HT-29 (cell line): ENCODE measurements around the gene FBXO22. TPM values are rescaled to one million over a fixed set of nuclear protein-coding genes. Genes with fewer than 3 reads are reported as not detected.
"Not testable (repeated sequence)": the region's sequence is repeated elsewhere in the genome, so short reads cannot be mapped to it uniquely, and the experiment has no call there.

Experiments used
- DNase-seq: peaks from one replicate; pipeline ENCODE4 v3.0.0-alpha.2; 2015; ENCODE audit warnings: low spot score
- total RNA-seq: library from RNA; depleted of rRNA; stranded (reverse); fragments of >200 nt; shearing (Covaris generic); gene quantifications from 2 replicates; pipeline ENCODE4 v1.2.3, GENCODE V29; 2014

FBXO22 gene
- total RNA-seq, 1 experiment from 2014 or later: 51.1 TPM

DNA sequence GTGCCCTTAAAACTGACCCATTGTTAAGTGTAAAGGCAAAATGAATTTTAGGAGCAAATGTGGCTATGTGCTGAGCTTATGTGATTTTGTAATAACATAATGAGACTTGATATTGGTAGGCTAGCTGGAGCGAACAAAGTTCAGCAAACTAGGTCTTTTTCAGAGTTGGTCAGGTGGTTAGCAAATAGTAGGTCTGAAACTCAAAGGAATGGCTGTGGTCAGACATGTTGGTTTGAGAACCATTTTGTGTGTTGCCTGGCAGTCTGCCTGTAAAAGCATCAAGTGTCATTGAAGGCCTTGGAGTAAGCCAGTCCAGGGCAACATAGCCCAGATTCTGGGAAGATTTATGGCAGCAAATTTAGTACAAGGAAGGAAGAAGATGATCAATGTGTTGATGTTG lies 16.4 kb downstream of the FBXO22 start:
- no peak for DNase-seq

DNA sequence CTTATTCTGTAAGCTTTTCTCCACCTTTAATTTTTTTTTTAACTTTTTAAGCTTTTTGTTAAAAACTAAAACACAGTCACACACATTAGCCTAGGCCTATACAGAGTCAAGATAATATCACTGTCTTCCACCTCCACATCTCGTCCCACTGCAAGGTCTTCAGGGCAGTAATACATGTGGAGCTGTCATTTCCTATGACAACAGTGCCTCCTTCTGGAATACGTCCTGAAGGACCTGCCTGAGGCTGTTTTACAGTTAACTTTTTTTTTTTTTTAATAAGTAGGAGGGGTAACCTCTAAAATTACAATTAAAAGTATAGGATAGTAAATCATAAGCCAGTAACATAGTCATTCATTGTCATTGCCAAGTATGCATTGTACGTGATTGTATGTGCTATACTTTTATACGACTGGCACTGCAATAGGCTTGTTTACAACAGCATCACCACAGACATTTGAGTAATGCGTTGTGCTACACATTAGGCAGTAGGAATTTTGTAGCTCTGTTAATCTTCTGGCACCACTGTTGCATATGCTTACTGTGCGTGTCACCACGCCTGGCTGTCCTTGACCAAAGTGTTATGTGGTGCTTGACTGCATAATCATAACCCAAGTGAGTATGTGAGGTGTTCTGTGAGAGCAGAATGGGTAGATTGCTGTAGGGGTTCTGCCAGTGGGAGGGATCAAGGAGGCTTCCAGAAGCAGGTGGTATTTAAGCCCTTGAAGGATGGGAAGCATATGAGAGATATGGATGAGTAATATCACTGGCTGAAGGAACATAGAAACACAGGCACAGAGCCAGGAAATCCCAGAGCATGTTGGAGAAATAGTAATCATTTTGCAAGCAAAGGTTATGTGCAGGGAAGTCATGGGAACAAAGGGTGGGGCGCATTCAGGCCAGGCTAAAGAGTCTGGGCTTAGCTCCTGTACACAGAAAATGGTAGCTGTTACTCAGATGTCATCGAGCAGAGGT lies 18.3 kb downstream of the FBXO22 start:
- peak; percentile 77 for DNase-seq

DNA sequence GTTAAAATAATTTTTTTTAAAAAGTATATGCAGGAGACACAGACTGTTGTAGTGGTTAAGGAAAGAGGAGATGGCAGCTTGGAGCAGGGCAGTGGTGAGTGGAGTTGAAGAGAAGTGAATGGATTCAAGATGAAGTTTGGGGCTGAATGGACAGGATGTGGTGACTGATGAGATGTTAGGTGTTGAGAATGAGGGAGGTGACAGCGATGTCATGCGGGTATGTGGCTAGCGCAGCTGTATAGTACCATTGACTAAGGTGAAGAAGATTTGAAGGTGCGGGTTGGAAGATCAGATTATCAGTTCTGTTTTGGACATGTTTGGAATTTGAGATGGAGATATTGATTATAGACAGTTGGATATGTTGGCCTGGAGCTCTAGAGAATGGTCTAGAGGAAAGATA lies 20.1 kb downstream of the FBXO22 start:
- no peak for DNase-seq

DNA sequence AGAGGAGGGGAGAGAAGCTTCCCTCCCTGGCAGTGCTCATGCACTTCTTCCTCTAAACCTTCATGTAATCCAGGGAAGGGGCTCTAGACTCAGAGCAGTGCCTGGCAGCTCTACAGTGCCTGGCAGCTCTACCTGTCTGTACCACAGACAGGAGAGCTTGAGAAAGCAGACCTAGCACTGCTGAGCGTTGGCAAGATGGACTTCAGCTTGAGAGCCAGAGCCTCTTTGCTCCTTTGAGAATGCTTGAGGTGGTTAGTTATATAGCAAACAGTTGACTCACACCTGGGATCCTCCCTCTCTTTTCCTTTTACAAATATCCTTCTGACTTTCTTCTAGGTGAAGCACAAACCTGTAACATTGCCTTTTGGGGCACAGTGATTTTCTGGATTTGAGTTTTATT lies 20.9 kb downstream of the FBXO22 start:
- no peak for DNase-seq

DNA sequence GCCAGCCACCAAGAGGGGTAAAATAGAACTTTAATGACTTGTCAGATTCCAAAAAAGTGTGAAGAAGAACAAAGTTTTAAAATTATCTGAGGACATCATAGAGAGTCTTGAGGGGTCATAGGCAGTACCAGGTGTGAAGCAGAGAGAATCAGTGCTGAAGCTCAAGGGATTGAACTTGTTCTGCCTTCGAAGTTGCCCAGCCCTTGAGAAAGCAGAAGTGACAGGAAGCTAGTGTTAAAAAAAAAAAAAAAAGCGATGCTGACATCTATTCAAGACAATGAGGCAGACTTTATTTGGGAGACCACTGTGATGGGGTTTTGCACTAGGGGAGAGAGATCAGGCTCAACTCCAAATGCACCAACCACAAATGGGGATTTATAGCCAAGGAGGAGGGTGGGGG lies 21.8 kb downstream of the FBXO22 start:
- no peak for DNase-seq

DNA sequence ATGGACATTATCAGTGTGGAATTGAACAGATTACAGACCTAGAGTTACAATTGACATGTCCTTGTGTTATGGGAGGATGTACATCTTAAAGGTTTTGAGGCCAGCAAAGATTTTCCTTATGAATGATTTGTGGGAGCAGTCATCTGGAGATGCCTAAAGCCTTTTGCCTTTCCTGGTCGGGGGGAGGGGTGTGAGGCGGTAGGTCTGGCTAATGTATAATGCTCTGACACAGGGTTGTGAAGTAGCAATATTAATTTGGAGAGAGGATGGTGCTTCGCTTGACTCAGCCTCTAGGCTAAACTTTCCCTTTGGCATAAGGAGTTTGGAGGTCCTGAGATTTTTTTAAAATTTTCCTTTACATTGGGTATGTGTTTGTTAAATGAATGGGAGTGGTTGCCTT lies 23.3 kb downstream of the FBXO22 start:
- no peak for DNase-seq

DNA sequence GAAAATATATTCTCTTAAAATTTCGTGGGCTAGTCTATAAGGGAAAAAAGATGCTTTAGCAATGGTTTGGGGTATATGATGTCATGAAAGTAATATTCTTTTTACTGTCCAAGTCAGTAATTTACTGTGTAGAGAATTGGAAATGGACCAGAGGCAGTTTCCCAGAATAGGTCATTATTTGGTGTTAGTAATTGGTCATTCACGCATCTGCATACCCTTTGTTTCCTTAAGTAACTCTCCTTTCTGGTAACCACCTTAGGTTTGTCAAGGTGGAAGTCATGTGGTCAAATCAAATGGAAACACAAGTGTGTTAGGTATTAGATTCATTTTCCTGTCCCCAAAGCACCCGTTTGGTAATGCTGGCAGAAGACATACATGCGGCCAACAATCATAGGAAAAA lies 23.9 kb downstream of the FBXO22 start:
- DNase-seq: no peak

DNA sequence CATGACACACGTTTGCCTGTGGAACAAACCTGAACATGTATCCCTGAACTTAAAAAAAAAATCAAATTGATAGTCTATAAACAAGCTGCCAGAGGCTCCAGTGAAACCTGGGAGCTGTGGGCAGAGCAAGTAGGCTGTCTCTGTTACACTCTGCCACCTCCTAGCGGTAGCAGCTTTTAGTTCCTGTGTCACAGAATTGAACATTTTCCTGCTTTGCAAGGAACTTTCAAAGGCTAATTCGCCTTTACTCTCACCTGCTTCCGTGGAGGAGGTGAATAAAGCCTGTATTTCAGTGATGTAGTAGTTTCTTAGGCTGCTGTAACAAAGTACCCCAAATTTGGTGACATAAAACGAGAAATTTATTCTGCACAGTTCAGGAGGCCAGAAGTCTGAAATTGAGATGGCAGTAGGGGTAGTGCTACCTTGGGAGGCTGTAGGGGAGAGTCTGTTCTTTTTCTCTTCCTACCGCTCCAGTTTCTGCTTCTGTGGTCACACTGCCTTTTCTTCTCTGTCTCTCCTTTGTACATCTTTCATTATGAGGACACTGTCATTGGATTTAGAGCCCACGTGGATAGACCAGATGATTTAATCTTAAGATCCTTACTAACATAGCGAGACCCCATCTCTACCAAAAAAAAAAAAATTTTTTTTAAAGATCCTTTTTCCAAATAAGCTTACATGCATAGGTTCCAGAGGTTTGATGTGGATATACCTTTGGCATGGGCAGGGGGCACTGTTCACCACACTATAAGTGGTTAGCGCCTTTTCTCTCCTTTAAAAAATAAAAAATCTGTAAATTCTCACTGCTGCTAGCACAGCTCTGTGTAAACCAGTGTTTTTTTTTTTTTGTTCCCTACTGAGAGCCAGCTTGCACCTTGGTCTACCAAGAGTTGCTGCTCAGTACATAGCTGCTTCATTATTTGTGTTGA lies 25.3 kb downstream of the FBXO22 start:
- DNase-seq: peak; percentile 84

DNA sequence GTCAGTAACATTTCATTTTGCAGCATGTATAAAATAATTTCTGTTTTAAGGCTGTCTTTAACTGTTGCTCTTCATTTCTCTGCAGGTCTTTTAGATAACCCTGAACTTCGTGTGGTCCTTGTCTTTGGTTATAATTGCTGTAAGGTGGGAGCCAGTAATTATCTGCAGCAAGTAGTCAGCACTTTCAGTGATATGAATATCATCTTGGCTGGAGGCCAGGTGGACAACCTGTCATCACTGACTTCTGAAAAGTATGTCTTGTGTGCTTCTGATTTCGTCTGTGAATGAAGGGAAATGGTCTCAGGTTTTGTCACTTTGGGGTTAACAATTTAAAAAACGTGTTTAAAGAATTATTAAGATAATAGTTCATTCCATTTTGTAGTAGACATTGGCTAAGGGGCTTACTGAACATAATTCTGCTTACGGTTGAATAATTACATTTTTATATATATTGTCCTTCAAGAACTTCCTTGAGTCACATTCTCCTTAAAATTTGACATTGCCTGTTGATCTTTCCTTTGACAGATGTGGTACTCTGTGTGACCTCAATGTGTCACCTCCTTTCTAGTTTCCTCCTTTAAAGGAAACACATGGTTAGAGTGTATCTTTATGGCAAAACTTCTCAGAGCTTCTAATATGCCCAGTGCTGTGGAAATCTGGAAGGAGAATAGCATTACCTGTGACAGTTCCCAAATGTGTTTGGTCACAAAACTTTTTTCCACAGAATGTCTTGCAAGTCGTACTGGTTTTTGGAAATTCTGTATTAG lies 26.3 kb downstream of the FBXO22 start:
- no peak for DNase-seq

DNA sequence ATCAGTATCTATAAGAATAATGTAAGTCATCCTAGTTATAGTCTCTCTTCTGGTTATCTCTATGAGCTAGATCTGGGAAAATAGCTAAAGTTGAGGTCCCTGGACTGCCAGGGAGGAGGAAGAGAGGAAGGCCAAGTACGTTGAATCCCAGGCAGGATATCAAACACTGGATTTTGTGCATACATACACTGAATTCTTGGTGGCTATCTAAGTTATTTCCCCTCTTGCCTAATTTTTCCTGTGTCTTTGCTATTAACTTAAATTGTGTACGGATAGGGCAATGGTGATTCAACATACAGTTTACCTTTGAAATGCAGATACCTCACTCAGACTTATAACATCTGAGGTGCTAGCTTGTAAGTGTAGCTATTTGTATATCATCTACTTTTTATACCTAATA lies 27.2 kb downstream of the FBXO22 start:
- DNase-seq: no peak

DNA sequence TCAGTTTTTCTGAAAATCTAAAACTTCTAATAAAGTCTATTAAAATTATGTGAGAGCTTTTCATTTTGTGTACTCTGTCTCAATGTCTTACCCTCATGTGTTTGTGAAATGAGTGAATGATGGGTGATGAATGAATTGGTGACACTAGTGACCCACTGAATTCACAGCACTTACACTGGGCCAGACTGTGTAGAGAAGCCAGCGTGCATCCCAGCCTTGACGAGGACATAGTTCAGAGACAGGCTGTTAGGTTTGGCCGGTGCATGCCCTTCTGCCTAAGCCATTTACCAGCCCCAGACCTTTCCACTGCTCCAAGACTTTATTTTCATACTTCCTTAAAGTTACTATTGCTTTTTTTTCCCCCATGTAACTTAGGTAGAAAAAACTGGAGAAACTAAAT lies 38.8 kb downstream of the FBXO22 start:
- DNase-seq: no peak

DNA sequence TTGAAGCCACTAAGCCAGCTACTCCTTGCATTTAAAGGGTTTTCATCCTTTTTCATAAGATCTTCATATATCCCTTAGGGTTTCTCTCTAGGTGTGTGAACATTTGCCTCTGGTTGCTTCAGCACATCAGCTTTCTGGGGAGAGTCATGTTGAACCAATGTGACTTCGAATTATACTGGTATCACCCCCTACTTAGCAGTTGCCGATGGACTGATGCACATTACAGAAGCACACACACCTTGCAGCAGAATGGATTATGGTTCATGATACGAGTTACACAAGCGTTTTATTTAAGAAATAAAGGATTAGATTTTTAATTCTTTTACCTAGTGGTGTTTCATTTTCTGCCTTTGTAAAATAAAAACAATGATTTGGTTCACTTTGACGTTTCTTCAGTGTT lies 39.6 kb downstream of the FBXO22 start:
- no peak for DNase-seq

DNA sequence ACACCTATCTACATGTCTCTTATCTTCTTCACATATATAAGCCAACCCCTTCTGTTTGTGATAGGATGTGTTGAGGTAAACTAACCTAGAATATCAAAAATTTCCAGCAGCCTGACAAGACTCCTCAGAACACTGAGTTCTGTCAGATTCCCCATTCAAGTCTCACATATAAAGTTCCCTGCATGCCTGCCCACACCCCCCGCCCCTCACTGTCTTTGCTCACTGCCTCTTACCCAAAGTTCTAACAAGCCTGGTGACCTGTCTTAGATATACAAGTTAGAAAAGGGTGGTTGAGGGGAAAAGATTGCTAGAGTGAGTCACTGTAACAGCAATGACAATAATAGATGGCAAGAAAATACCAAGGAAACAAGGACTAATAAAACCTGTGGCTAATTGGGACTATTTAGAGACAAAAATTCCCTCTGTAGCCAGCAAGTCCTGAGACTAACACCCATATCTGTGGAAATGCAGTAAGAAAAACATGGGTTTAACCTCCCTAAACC lies 40.1 kb downstream of the FBXO22 start:
- DNase-seq: no peak

DNA sequence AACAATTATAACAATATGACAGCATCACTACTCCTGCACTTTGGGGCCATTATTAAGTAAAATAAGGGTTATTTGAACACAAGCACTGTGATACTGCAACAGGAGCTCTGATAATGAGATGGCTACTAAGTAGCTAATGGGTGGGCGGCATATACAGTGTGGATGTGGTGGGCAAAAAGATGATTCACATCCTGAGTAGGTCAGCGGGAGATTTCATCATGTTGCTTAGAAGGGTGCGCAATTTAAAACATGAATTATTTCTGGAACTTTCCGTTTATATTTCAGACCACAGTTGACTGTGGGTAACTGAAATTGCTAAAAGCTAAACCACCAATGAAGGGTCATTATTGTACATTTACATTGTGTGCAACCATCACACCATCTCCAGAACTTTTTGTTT lies 42.3 kb downstream of the FBXO22 start:
- DNase-seq: no peak

DNA sequence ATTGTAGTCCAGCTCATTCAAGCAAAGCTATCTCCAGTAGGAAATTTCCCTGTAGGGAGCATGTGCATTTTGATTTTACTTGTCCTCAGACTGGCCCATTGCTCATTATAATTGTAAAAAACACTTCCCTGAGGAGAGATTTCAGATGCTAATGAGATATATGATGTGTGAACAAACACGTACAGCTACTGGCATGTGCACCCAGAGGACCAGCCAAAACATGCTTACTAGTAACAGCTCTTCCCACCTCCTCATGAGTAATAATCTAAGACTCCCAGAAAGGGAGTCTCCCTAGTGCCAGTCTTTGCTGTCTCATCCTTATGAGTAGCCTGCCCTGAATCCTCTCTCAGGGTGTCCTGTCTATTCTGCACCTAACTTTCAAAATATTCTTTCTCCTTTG lies 43.4 kb downstream of the FBXO22 start:
- DNase-seq: no peak

DNA sequence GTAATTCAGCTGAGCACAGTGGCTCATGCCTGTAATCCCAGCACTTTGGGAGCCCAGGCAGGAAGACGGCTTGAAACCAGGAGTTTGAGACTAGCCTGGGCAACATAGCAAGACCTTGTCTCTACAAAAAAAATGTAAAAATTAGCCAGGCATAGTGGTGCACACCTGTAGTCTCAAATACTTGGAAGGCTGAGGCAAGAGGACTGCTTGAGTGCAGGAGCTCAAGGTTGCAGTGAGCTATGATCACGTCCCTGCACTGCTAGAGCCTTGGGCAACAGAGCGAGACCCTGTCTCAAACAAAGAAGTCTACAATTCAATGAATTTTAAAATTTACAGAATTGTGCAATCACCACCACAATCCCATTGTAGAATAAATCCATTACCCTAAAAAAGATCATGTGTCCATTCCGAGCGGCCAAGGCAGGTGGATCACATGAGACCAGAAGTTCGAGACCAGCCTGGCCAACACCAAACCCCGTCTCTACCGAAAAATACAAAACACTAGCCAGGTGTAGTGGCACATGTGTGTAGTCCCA lies 45.2 kb downstream of the FBXO22 start:
- no peak for DNase-seq

DNA sequence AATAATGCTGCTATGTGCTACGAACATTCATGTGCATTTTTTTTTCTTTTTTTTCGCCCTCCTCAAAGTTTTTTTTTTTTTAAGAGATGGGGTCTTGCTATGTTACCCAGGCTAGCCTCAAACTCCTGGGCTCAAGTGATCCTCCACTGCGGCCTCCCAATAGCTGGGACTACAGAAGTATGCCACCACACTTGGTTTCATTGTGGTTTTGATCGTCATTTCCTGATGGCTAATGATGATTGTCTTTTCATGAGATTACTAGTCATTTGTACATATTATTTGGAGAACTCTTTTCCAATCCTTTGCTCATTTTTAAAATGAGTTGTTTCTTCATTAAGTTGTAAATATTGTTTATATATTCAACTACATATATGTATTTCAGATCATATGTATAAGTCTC lies 48.8 kb downstream of the FBXO22 start:
- DNase-seq: no peak

DNA sequence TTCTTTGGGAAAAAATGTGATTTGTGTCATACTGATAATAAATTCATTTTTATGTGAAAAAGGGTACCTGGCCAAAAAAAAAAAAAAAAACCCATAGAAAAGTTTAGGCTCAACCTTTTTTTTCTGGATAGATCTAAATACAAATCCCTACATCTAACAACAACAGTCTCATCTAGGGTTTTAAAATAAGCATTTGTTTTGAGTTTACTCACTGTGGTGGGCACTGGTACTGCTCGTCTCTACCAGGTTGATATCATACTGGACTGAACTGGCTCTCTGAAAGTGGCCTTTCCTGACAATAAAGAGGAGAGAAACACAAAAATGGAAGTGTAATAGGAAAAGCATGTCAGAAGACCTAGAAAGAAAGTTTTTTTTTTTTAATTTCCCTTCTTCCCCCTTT lies 52.0 kb downstream of the FBXO22 start:
- DNase-seq: no peak

DNA sequence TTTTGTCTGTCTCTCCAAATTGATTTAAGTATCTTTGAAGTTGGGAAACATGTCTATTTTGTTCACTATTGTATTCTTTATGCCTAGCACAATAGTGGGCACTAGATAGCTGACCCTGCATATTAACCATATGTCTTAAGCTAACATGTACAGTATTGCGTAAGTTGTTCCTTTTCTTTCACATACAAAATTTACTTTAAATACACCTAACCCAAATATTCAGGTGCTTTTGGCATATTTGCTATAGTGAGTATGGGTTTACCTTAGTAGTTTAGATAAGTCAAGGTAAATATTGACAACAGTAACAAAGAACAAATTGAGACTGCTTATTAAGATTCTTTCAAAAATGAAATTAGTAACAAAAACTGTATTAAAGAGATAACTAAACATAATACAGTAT lies 57.7 kb downstream of the FBXO22 start:
- DNase-seq: no peak

DNA sequence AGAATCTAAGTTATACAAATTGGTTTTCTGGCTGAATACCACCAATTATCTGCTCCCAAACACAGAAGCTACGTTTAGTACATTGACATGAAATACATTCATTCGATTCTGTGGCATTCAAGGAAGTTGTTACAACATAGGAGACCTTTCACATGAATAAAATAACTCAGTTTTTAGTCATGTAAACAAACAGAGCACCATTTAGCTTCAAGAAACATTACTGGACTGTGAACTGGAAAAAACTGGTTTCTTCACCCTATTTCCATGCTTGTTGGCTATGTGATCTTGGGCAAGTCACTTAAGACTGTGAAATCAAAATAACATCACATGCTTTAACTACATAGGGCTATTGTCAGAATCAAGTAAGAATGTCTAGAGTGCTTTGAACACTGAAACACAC lies 62.4 kb downstream of the FBXO22 start:
- peak; percentile 9 for DNase-seq

DNA sequence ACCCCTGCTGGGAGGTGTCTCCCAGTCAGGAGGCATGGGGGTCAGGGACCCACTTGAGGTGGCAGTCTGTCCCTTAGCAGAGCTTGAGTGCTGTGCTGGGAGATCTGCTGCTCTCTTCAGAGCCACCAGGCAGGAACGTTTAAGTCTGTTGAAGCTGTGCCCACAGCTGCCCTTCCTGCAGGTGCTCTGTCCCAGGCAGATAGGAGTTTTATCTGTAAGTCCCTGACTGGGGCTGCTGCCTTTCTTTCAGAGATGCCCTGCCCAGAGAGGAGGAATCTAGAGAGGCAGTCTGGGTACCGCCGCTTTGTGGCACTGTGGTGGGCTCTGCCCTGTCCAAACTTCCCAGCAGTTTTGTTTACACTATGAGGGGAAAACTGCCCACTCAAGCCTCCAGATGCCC lies 73.1 kb downstream of the FBXO22 start:
- DNase-seq: not testable (repeated sequence)
